VCaP (cell line): Measurements from ENCODE around the gene FBXO42.
"Not testable (repeated sequence)": the region's sequence is repeated elsewhere in the genome, so short reads cannot be mapped to it uniquely, and the experiment has no call there.

ENCODE experiments used
- H3K27ac ChIP-seq: fragments of 450-650 bp; 2 replicates; pipeline ENCODE4 v1.5.1; 2017
- TF ChIP-seq, protein P1 (sequence below): fragments of 450-650 bp; conservative IDR thresholded peaks from 2 replicates; pipeline ENCODE4 v1.5.1; 2017; ENCODE audit warnings: mild to moderate bottlenecking, moderate library complexity

The FBXO42 gene

DNA sequence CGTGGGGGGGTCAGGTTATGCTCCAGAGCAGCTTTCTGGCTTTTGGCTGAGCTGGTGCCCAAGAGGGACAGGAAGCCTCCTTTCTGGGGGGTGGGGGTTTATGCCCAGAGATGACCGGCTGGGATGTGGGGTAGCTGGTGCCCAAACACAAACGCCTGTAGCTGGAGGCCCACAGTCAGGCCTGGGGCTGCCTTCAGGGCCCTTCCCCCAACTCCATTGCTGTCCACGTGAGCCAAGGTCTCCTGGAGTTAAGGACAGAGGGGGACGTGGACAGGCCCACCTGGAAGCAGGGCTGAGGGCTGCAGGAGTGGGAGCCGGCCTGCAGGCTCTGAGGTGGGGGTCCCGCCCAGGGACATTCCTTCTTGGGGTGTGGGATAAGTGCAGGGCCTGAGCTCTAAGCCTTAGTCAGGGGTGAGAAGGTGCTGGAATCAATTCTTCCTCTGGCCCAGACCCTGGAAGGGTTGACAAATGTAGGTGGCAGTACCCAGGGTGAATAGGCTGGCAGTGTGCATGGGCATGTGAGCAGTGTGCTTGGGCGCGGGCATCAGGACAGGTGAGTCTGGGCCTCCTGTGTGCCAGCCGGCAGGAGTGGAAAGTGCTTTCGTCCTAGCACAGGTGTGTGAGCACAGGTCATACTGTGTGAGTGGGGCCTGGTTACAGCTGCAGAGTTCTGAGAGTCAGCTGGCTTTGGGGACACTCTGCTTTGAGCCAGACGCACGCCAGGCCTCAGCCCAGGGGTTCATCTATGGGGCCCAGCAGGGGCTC, 122.1 kb downstream of the FBXO42 start:
- no peak overlapping the region for H3K27ac ChIP-seq
- TF ChIP-seq, protein P1, sequence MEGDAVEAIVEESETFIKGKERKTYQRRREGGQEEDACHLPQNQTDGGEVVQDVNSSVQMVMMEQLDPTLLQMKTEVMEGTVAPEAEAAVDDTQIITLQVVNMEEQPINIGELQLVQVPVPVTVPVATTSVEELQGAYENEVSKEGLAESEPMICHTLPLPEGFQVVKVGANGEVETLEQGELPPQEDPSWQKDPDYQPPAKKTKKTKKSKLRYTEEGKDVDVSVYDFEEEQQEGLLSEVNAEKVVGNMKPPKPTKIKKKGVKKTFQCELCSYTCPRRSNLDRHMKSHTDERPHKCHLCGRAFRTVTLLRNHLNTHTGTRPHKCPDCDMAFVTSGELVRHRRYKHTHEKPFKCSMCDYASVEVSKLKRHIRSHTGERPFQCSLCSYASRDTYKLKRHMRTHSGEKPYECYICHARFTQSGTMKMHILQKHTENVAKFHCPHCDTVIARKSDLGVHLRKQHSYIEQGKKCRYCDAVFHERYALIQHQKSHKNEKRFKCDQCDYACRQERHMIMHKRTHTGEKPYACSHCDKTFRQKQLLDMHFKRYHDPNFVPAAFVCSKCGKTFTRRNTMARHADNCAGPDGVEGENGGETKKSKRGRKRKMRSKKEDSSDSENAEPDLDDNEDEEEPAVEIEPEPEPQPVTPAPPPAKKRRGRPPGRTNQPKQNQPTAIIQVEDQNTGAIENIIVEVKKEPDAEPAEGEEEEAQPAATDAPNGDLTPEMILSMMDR = no peak

GRCh38 chr1:16226490-16227179, 125.6 kb downstream of the FBXO42 start:
- TF ChIP-seq, protein P1 = no peak
- H3K27ac ChIP-seq = no peak overlapping the region

DNA sequence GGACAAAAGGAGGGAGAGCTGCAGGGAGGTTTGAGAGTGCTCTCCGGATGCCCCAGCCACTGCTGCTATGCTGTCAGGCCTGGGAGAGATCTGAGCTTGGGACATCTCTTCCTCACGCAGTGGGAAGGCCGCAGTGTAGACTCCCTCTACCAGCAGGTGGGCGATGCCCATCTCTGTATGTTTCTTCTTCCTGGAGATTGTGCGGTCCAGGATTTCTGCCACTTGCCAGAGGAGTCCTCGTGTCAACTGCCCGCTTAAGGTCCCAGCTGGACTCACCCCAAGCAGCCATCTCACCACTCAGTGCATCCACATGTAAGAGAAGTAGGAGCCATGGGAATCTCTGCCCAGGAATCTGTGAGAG, 126.2 kb downstream of the FBXO42 start:
- TF ChIP-seq, protein P1 = no peak
- H3K27ac ChIP-seq = no peak overlapping the region

GRCh38 chr1:16224472-16224871, 127.8 kb downstream of the FBXO42 start:
- TF ChIP-seq, protein P1 = no peak
- H3K27ac ChIP-seq = no peak overlapping the region

DNA sequence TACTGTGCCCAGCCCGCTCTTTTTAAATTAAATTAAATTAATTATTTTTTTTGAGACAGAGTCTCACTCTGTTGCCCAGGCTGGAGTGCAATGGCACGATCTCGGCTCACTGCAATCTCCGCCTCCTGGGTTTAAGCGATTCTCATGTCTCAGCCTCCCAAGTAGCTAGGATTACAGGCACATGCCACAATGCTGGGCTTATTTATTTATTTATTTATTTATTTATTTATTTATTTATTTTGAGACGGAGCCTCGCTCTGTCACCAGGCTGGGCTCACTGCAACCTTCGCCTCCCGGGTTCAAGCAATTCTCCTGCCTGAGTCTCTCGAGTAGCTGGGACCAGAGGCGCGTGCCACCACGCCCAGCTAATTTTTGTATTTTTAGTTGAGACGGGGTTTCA, 129.6 kb downstream of the FBXO42 start:
- H3K27ac ChIP-seq = not testable (repeated sequence)

DNA sequence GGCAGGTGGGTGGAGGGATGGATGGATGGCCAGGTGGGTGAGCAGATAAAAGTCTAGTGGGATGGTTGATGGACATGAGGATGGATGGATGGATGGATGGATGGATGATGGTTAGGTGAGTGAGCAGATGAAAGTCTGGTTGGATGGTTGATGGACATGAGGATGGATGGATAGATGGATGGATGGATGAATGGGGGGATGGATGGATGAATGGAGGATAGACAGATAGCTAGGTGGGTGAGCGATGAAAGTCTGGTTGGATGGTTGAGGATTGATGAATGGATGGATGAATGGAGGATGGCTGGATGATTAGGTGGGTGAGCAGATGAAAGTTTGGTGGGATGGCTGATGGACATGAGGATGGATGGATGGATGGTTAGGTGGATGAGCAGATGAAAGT, 130.8 kb downstream of the FBXO42 start:
- no peak overlapping the region for H3K27ac ChIP-seq
- TF ChIP-seq, protein P1 = no peak

DNA sequence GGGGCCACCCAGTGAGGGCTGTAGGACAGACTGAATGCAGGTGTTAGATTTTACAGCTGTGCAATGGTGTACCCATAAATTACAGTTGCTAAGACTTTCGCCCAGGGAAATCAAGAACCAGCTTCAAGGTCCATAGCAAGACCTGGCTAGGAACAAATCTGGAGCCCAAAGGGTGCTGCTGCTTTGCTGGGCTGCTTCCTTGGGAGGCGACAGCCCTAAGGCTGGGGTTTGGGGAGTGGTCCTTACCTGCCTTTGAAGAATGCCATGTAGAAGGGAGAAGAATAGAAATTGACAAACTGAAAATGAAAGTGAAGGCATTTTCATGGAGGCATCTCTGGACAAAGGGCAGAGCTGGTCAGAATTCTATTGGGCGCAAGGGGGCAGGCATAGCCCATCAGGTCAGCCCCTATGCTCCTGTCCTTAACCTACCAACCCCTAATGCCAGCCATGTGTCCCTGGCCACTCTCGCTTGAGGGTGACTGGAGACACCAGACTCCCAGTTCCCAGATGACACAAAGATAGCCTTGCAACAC, 132.2 kb downstream of the FBXO42 start:
- TF ChIP-seq, protein P1 = no peak
- no peak overlapping the region for H3K27ac ChIP-seq

GRCh38 chr1:16218674-16219071, 133.6 kb downstream of the FBXO42 start:
- TF ChIP-seq, protein P1 = no peak
- H3K27ac ChIP-seq = no peak overlapping the region
